IPS-15b (cell line): ENCODE measurements around the gene CHCHD6.

Experiments used
- H3K27me3 ChIP-seq: one replicate; pipeline ENCODE4 v1.6.1; 2013; ENCODE audit warnings: low read length; ENCODE audit not compliant: control insufficient read depth, insufficient read depth
- H3K36me3 ChIP-seq: one replicate; pipeline ENCODE4 v1.6.1; 2013; ENCODE audit warnings: low read length; ENCODE audit not compliant: control insufficient read depth, insufficient read depth
- H3K4me1 ChIP-seq: one replicate; pipeline ENCODE4 v1.6.1; 2013; ENCODE audit warnings: mild to moderate bottlenecking, low read length; ENCODE audit not compliant: control insufficient read depth, insufficient read depth
- H3K4me3 ChIP-seq: one replicate; pipeline ENCODE4 v1.5.1; 2013; ENCODE audit warnings: low read depth, low read length
- H3K9ac ChIP-seq: one replicate; pipeline ENCODE4 v1.6.1; 2013; ENCODE audit warnings: low read depth, mild to moderate bottlenecking, low read length
- H3K9me3 ChIP-seq: one replicate; pipeline ENCODE4 v1.6.1; 2013; ENCODE audit warnings: mild to moderate bottlenecking, low read length; ENCODE audit not compliant: control insufficient read depth, insufficient read depth

Gene CHCHD6

GRCh38 chr3:127005864-127006500 is 301.9 kb downstream of the CHCHD6 start:
- no peak overlapping the region for H3K4me3 ChIP-seq
- H3K9me3 ChIP-seq: no peaks in the 10 kb centered on the region
- no peak overlapping the region for H3K9ac ChIP-seq
- H3K27me3 ChIP-seq: no peaks in the 10 kb centered on the region
- peaks cover 5% of the 10 kb centered on the region for H3K4me1 ChIP-seq
- H3K36me3 ChIP-seq: peaks cover 11% of the 10 kb centered on the region

GRCh38 chr3:127006781-127007436 is 302.9 kb downstream of the CHCHD6 start:
- Histone ChIP-seq H3K4me3 (no peak overlapping the region), H3K9me3 (no peaks in the 10 kb centered on the region), H3K9ac (no peak overlapping the region), H3K27me3 (no peaks in the 10 kb centered on the region), H3K4me1 (peaks cover 3% of the 10 kb centered on the region), H3K36me3 (peaks cover 16% of the 10 kb centered on the region)

GRCh38 chr3:127008236-127008635 is 304.2 kb downstream of the CHCHD6 start:
- Histone ChIP-seq H3K4me3 (no peak overlapping the region), H3K27me3 (no peaks in the 10 kb centered on the region), H3K9ac (no peak overlapping the region), H3K36me3 (peaks cover 26% of the 10 kb centered on the region), H3K4me1 (no peaks in the 10 kb centered on the region), H3K9me3 (no peaks in the 10 kb centered on the region)

- Histone ChIP-seq H3K36me3 (peaks cover 31% of the 10 kb centered on the region), H3K4me1 (no peaks in the 10 kb centered on the region), H3K4me3 (no peak overlapping the region), H3K9me3 (no peaks in the 10 kb centered on the region), H3K27me3 (no peaks in the 10 kb centered on the region), H3K9ac (no peak overlapping the region)
Observed at GRCh38 chr3:127009531-127009930, 305.5 kb downstream of the CHCHD6 start.
